SK-N-SH treated with all-trans-retinoic acid at 6 μM for 48 hours (cell line): Measurements from ENCODE around the gene MAN1A1.

Experiments used
- ARNTL ChIP-seq: fragments of 450-650 bp; formaldehyde crosslinking; IDR thresholded peaks from 2 replicates; pipeline ENCODE4 v1.5.0; 2020; ENCODE audit warnings: low read depth, mild to moderate bottlenecking, moderate library complexity, borderline replicate concordance
- ESRRG ChIP-seq: fragments of 250-450 bp; sonication (Bioruptor Pico); IDR thresholded peaks from 2 replicates; pipeline ENCODE4 v1.6.1; 2021; ENCODE audit warnings: mild to moderate bottlenecking
- OSR1 ChIP-seq: fragments of 250-450 bp; sonication (Bioruptor Pico); IDR thresholded peaks from 2 replicates; pipeline ENCODE4 v1.8.0; 2022; ENCODE audit warnings: moderate library complexity, mild to moderate bottlenecking, inconsistent platforms
- PATZ1 ChIP-seq: fragments of 250-450 bp; sonication (Bioruptor Pico); IDR thresholded peaks from 2 replicates; pipeline ENCODE4 v1.8.0; 2020; ENCODE audit warnings: mild to moderate bottlenecking, moderate library complexity, borderline replicate concordance
- RARB ChIP-seq: fragments of 250-450 bp; sonication (Bioruptor Pico); IDR thresholded peaks from 2 replicates; pipeline ENCODE4 v1.8.0; 2021; ENCODE audit warnings: mild to moderate bottlenecking, moderate library complexity
- SNAI2 ChIP-seq: fragments of 250-450 bp; sonication (Bioruptor Pico); IDR thresholded peaks from 2 replicates; pipeline ENCODE4 v1.5.0; 2020; ENCODE audit warnings: mild to moderate bottlenecking, moderate library complexity
- ZFP3 ChIP-seq: fragments of 250-450 bp; sonication (Bioruptor Pico); IDR thresholded peaks from 2 replicates; pipeline ENCODE4 v1.5.0; 2020; ENCODE audit warnings: mild to moderate bottlenecking, moderate library complexity
- TF ChIP-seq, protein P1 (sequence below): fragments of 250-450 bp; sonication (Bioruptor Pico); IDR thresholded peaks from 2 replicates; pipeline ENCODE4 v1.5.1; 2021; ENCODE audit warnings: mild to moderate bottlenecking, moderate library complexity

DNA sequence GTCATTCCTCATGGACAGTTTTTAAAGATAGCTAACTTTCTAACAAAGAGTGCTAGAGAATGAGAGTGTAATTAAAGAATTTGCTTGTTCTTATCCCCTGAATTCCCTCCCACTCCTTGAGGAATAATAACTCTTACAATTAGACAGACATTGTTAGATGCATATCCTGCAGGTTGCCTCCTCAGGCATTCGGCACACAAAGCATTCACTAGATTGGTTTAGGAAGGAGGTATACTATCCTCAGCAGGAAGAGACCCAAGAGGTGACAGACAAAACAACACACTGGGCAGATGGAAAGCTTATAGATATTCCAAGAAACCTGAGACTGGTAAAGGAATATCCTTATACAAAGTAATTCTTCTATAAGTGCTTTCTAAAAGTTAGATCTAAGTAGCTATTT lies 162.0 kb downstream of the MAN1A1 start:
- TF ChIP-seq SNAI2 (CRISPR knock-in tag) (no peak), ZFP3 (CRISPR knock-in tag) (no peak), OSR1 (CRISPR knock-in tag) (no peak), ARNTL (CRISPR knock-in tag) (no peak), RARB (CRISPR knock-in tag) (no peak), ESRRG (no peak), PATZ1 (no peak)
- TF ChIP-seq, protein P1, sequence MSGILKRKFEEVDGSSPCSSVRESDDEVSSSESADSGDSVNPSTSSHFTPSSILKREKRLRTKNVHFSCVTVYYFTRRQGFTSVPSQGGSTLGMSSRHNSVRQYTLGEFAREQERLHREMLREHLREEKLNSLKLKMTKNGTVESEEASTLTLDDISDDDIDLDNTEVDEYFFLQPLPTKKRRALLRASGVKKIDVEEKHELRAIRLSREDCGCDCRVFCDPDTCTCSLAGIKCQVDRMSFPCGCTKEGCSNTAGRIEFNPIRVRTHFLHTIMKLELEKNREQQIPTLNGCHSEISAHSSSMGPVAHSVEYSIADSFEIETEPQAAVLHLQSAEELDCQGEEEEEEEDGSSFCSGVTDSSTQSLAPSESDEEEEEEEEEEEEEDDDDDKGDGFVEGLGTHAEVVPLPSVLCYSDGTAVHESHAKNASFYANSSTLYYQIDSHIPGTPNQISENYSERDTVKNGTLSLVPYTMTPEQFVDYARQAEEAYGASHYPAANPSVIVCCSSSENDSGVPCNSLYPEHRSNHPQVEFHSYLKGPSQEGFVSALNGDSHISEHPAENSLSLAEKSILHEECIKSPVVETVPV, result no peak
